ENCODE data around the gene WNT11. TPM values are rescaled to one million over a fixed set of nuclear protein-coding genes. Genes with fewer than 3 reads are reported as not detected.

WNT11 gene
- polyA plus RNA-seq, 1 of the 3 experiments (the other 2 are of a cell fraction), result 0.43 TPM

GRCh38 chr11:76232026-76232665 is 25.8 kb upstream of the WNT11 start:
- 80% methylated on average over 10 of the region's 10 CpGs for WGBS (ENCODE audit: low lambda C conversion rate)

GRCh38 chr11:76231121-76231738 is 24.9 kb upstream of the WNT11 start:
- Histone ChIP-seq H3K9me3 (no peaks in the 10 kb centered on the region), H3K27me3 (ENCODE audit: insufficient read depth) (no peaks in the 10 kb centered on the region), H4K20me1 (ENCODE audit: insufficient read depth) (no peaks in the 10 kb centered on the region; the same call in 1 of the 2 replicates), H3K9ac (no peak overlapping the region), H3K9me2 (no peaks in the 10 kb centered on the region), H3K4me1 (ENCODE audit: control insufficient read depth in 1 of 2, insufficient read depth in 2 of 2, low read depth in 1 of 2, low read length in 1 of 2) (peaks cover 0 to 34% of the 10 kb centered on the region in 2 experiments; a peak in 1 of 4 replicates), H3K36me3 (replicated peaks in 1 of 2; ENCODE audit: control insufficient read depth in 1 of 2, insufficient read depth in 2 of 2, low read length in 1 of 2) (no peaks in the 10 kb centered on the region), H3F3A (replicated peaks; ENCODE audit: insufficient read depth) (peaks cover 3% of the 10 kb centered on the region), H3K27ac (ENCODE audit: low read depth in 2 of 2, low read length in 1 of 2) (no peak overlapping the region), H3K4me2 (no peak overlapping the region), H3K4me3 (ENCODE audit: low read depth in 2 of 2, low read length in 1 of 2) (no peak overlapping the region), H2AFZ (ENCODE audit: low read depth) (no peak overlapping the region), H3K79me2 (ENCODE audit: insufficient read depth) (no peaks in the 10 kb centered on the region)
- CTCF ChIA-PET, result interaction anchor here (1.0 to 6.6 kb wide), 4 partner anchors 23 to 428 kb away, joined by 3 to 56 read pairs (median 6); partner anchors contain the start of gene WNT11
- POLR2A ChIA-PET, result no interaction called here
- 88% methylated on average over 6 of the region's 6 CpGs for WGBS (ENCODE audit: low lambda C conversion rate)
- TF ChIP-seq ELF1 (IDR thresholded peaks at IDR 0.05) (no peak), GATA2 (CRISPR knock-in tag; IDR thresholded peaks at IDR 0.05) (no peak), REST (IDR thresholded peaks at IDR 0.05; ENCODE audit: low read depth, low read length) (no peak)
- DNase-seq, result no peak

More at GRCh38 chr11:76232026-76232665, 25.8 kb upstream of the WNT11 start:
- no peaks in the 10 kb centered on the region for H3K9me3 ChIP-seq
- H3K4me1 ChIP-seq (ENCODE audit: control insufficient read depth in 1 of 2, insufficient read depth in 2 of 2, low read depth in 1 of 2, low read length in 1 of 2), result peaks cover 0 to 38% of the 10 kb centered on the region in 2 experiments; a peak in 2 of 4 replicates
- no peak overlapping the region for H3K27ac ChIP-seq (ENCODE audit: low read depth in 2 of 2, low read length in 1 of 2)
- no peaks in the 10 kb centered on the region; the same call in 1 of the 2 replicates for H4K20me1 ChIP-seq (ENCODE audit: insufficient read depth)
- H3K4me2 ChIP-seq, result no peak overlapping the region
- H3K9ac ChIP-seq, result no peak overlapping the region
- no peak for DNase-seq
- H2AFZ ChIP-seq (ENCODE audit: low read depth), result no peak overlapping the region
- H3K4me3 ChIP-seq (ENCODE audit: low read depth in 2 of 2, low read length in 1 of 2), result no peak overlapping the region
- H3K79me2 ChIP-seq (ENCODE audit: insufficient read depth), result no peaks in the 10 kb centered on the region
- CTCF ChIA-PET, result interaction anchor here (1.2 to 6.6 kb wide), 3 partner anchors 16 to 24 kb away, joined by 3 to 91 read pairs (median 56); partner anchors contain the start of gene WNT11
- no peaks in the 10 kb centered on the region for H3K9me2 ChIP-seq
- H3F3A ChIP-seq (replicated peaks; ENCODE audit: insufficient read depth), result peaks cover 3% of the 10 kb centered on the region
- no peak for TF ChIP-seq EP300 (IDR thresholded peaks at IDR 0.05; ENCODE audit: borderline replicate concordance in 1 of 2, low read depth in 1 of 2, low read length in 1 of 2)
- no peak for TF ChIP-seq FOXM1 (IDR thresholded peaks at IDR 0.05; ENCODE audit: low read depth)
- H3K36me3 ChIP-seq (replicated peaks in 1 of 2; ENCODE audit: control insufficient read depth in 1 of 2, insufficient read depth in 2 of 2, low read length in 1 of 2), result no peaks in the 10 kb centered on the region
- POLR2A ChIA-PET, result no interaction called here
- no peaks in the 10 kb centered on the region for H3K27me3 ChIP-seq (ENCODE audit: insufficient read depth)
